Glutamatergic neuron (in vitro differentiated cells): ENCODE data around the gene MXD4. TPM values are rescaled to one million over a fixed set of nuclear protein-coding genes. Genes with fewer than 3 reads are reported as not detected.

ENCODE experiments used
- DNase-seq: peaks from one replicate; pipeline ENCODE4 v3.0.0; 2022
- H3K27ac Mint-ChIP-seq: one replicate; pipeline ENCODE4 v1.8.0; 2020; ENCODE audit warnings: mild to moderate bottlenecking, mixed read lengths, inconsistent platforms; ENCODE audit not compliant: unreplicated experiment
- H3K27me3 Mint-ChIP-seq: one replicate; pipeline ENCODE4 v1.8.0; 2020; ENCODE audit warnings: mild to moderate bottlenecking, moderate library complexity, mixed read lengths, inconsistent platforms; ENCODE audit not compliant: unreplicated experiment
- H3K36me3 Mint-ChIP-seq: one replicate; pipeline ENCODE4 v1.8.0; 2020; ENCODE audit warnings: mild to moderate bottlenecking, mixed read lengths, inconsistent platforms; ENCODE audit not compliant: unreplicated experiment
- H3K4me1 Mint-ChIP-seq: one replicate; pipeline ENCODE4 v1.8.0; 2020; ENCODE audit warnings: mild to moderate bottlenecking, low read depth, mixed read lengths, inconsistent platforms; ENCODE audit not compliant: unreplicated experiment
- H3K4me3 Mint-ChIP-seq: one replicate; pipeline ENCODE4 v1.8.0; 2020; ENCODE audit warnings: mild to moderate bottlenecking, mixed read lengths, inconsistent platforms; ENCODE audit not compliant: unreplicated experiment
- H3K9me3 Mint-ChIP-seq: one replicate; pipeline ENCODE4 v1.8.0; 2020; ENCODE audit warnings: mild to moderate bottlenecking, moderate library complexity, mixed read lengths, inconsistent platforms; ENCODE audit not compliant: unreplicated experiment
- CTCF ChIP-seq: fragments of 200-600 bp; sonication (generic); IDR thresholded peaks from one replicate; pipeline ENCODE4 v1.5.0; 2021; ENCODE audit not compliant: partially characterized antibody, unreplicated experiment
- total RNA-seq: library from RNA; stranded (reverse); fragmentation: NEBNext Ultra II Directional; extraction: Animal tissue kit (Norgen Biotek cat#: 25700); gene quantifications from one replicate; pipeline ENCODE4 v1.2.1, GENCODE V29; 2021; ENCODE audit not compliant: unreplicated experiment

The MXD4 gene
- total RNA-seq, 1 donor from 2014 or later: 143 TPM

GRCh38 chr4:2259541-2260343 is 2.2 kb downstream of the MXD4 start:
- TF ChIP-seq CTCF: no peak
- Mint-ChIP-seq H3K9me3 (peaks cover 3% of the 10 kb centered on the region), H3K36me3 (peaks cover 2% of the 10 kb centered on the region), H3K27me3 (no peaks in the 10 kb centered on the region), H3K4me3 (peak overlapping the region; percentile 70), H3K27ac (no peak overlapping the region), H3K4me1 (peaks cover 12% of the 10 kb centered on the region)
- peak; percentile 14 for DNase-seq

GRCh38 chr4:2259036-2259540 is 2.8 kb downstream of the MXD4 start:
- Mint-ChIP-seq H3K27ac (no peak overlapping the region), H3K36me3 (peaks cover 9% of the 10 kb centered on the region), H3K4me1 (peaks cover 18% of the 10 kb centered on the region), H3K9me3 (peaks cover 4% of the 10 kb centered on the region), H3K27me3 (no peaks in the 10 kb centered on the region), H3K4me3 (no peak overlapping the region)
- no peak for TF ChIP-seq CTCF
- DNase-seq: peak; percentile 14

GRCh38 chr4:2258091-2259035 is 3.5 kb downstream of the MXD4 start:
- Mint-ChIP-seq H3K4me1 (peaks cover 17% of the 10 kb centered on the region), H3K27me3 (no peaks in the 10 kb centered on the region), H3K36me3 (peaks cover 9% of the 10 kb centered on the region), H3K4me3 (no peak overlapping the region), H3K9me3 (peaks cover 4% of the 10 kb centered on the region), H3K27ac (no peak overlapping the region)
- no peak for TF ChIP-seq CTCF
- peak; percentile 12 for DNase-seq

DNA sequence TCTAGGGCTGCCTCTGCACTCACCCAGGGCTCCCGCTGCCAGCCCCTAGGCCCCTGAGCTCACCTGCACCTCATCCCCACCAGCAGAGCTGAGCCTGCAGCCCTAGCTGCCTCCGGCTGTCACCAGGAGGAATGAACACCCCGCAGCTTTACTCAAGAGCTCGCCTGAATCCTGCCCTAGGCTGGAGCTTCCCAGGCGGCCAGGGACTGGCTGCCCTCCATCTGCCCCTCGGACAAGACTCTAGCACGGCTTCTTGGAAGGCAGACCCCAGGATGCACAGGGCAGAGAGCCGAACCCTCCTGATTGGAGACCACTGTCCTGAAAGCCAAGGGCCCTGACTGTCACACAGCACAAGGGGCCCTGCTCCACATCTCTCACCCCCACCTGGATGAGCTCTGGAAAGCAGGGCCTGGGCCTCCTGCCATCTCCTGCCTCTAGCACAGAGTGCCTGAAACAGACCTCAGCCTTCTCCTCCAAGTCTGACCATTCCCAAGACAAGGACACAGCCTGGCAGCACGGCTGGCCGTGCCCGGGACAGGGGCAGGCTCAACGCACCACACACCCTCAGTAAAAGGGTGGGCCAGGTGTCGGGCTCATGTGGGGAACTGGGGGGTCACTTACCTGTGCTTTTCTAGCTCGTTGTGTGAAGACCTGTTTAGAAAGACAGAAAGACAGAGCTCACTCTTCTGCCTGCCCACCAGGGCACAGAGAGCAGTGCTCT is 4.4 kb downstream of the MXD4 start:
- H3K4me3 Mint-ChIP-seq: peak overlapping the region; percentile 49
- H3K27ac Mint-ChIP-seq: no peak overlapping the region
- H3K27me3 Mint-ChIP-seq: peaks cover 4% of the 10 kb centered on the region
- H3K9me3 Mint-ChIP-seq: peaks cover 6% of the 10 kb centered on the region
- H3K4me1 Mint-ChIP-seq: peaks cover 15% of the 10 kb centered on the region
- peaks cover 9% of the 10 kb centered on the region for H3K36me3 Mint-ChIP-seq
- DNase-seq: peak; percentile 14
- no peak for TF ChIP-seq CTCF
